ENCODE results near the gene GLB1L2. TPM values are rescaled to one million over a fixed set of nuclear protein-coding genes. Genes with fewer than 3 reads are reported as not detected.

GLB1L2 gene
- total RNA-seq, 1 donor from 2014 or later, result 0.30 TPM

- no peak for TF ChIP-seq CTCF (IDR thresholded peaks at IDR 0.05; ENCODE audit: borderline replicate concordance)
- DNase-seq, result no peak
- peaks cover 90% of the 10 kb centered on the region for H3K27me3 ChIP-seq (ENCODE audit: low read depth)
These were observed 67.5 kb downstream of the GLB1L2 start for GRCh38 chr11:134399293-134399654.

GRCh38 chr11:134399996-134400395 lies 68.2 kb downstream of the GLB1L2 start:
- Histone ChIP-seq H3K4me3 (no peak overlapping the region), H3K9me3 (replicated peaks) (peaks cover 4% of the 10 kb centered on the region), H3K36me3 (no peaks in the 10 kb centered on the region), H3K27ac (replicated peaks) (no peak overlapping the region), H3K4me1 (no peaks in the 10 kb centered on the region), H3K27me3 (ENCODE audit: low read depth) (peaks cover 91% of the 10 kb centered on the region)
- intact Hi-C loops (cut with micrococcal nuclease), result no loop called here
- DNase-seq, result no peak
- TF ChIP-seq CTCF (IDR thresholded peaks at IDR 0.05; ENCODE audit: borderline replicate concordance), result no peak

More at GRCh38 chr11:134399293-134399654, 67.5 kb downstream of the GLB1L2 start:
- intact Hi-C loops (cut with micrococcal nuclease), result no loop called here
- no peaks in the 10 kb centered on the region for H3K4me1 ChIP-seq
- H3K9me3 ChIP-seq (replicated peaks), result peaks cover 4% of the 10 kb centered on the region
- no peaks in the 10 kb centered on the region for H3K36me3 ChIP-seq
- H3K4me3 ChIP-seq, result no peak overlapping the region
- no peak overlapping the region for H3K27ac ChIP-seq (replicated peaks)

GRCh38 chr11:134401825-134402809 lies 70.3 kb downstream of the GLB1L2 start:
- H3K27me3 ChIP-seq (ENCODE audit: low read depth), result peaks cover 92% of the 10 kb centered on the region
- TF ChIP-seq CTCF (IDR thresholded peaks at IDR 0.05; ENCODE audit: borderline replicate concordance), result no peak

GRCh38 chr11:134402910-134403309 lies 71.1 kb downstream of the GLB1L2 start:
- peaks cover 92% of the 10 kb centered on the region for H3K27me3 ChIP-seq (ENCODE audit: low read depth)
- H3K4me3 ChIP-seq, result no peak overlapping the region
- no peak for DNase-seq

More at GRCh38 chr11:134401825-134402809, 70.3 kb downstream of the GLB1L2 start:
- no peak overlapping the region for H3K4me3 ChIP-seq
- no peaks in the 10 kb centered on the region for H3K36me3 ChIP-seq
- no peaks in the 10 kb centered on the region for H3K4me1 ChIP-seq
- intact Hi-C loops (cut with micrococcal nuclease), result no loop called here
- no peak for DNase-seq
- peaks cover 4% of the 10 kb centered on the region for H3K9me3 ChIP-seq (replicated peaks)
- no peak overlapping the region for H3K27ac ChIP-seq (replicated peaks)

More at GRCh38 chr11:134402910-134403309, 71.1 kb downstream of the GLB1L2 start:
- H3K36me3 ChIP-seq, result no peaks in the 10 kb centered on the region
- no peaks in the 10 kb centered on the region for H3K4me1 ChIP-seq
- no peak overlapping the region for H3K27ac ChIP-seq (replicated peaks)
- intact Hi-C loops (cut with micrococcal nuclease), result no loop called here
- H3K9me3 ChIP-seq (replicated peaks), result peaks cover 4% of the 10 kb centered on the region
- TF ChIP-seq CTCF (IDR thresholded peaks at IDR 0.05; ENCODE audit: borderline replicate concordance), result no peak

Measured in left ventricle myocardium inferior (tissue), 1 donor.